Ectodermal cell (in vitro differentiated cells): ENCODE results near the gene PAF1.

Experiments
- H3K27ac ChIP-seq: 2 replicates; pipeline ENCODE4 v1.7.0; 2013; ENCODE audit warnings: mild to moderate bottlenecking, low read depth, low read length; ENCODE audit not compliant: insufficient read depth, poor library complexity, severe bottlenecking
- H3K27me3 ChIP-seq: 2 replicates; pipeline ENCODE4 v1.7.0; 2013; ENCODE audit warnings: mild to moderate bottlenecking, low read length; ENCODE audit not compliant: insufficient read depth, control insufficient read depth, poor library complexity, severe bottlenecking
- H3K36me3 ChIP-seq: one replicate; pipeline ENCODE4 v1.7.0; 2013; ENCODE audit warnings: low read length; ENCODE audit not compliant: control insufficient read depth, insufficient read depth
- H3K4me1 ChIP-seq: one replicate; pipeline ENCODE4 v1.7.0; 2013; ENCODE audit warnings: low read length; ENCODE audit not compliant: control insufficient read depth, insufficient read depth
- H3K4me3 ChIP-seq: 2 replicates; pipeline ENCODE4 v1.7.0; 2013; ENCODE audit warnings: low read depth, low read length, control low read depth; ENCODE audit not compliant: insufficient read depth
- H3K9me3 ChIP-seq: 2 replicates; pipeline ENCODE4 v1.7.0; 2013; ENCODE audit warnings: mild to moderate bottlenecking, low read length, moderate library complexity; ENCODE audit not compliant: control insufficient read depth
- WGBS, 2 experiments: methylation state at CpG; one replicate each; pipeline ENCODE4 v1.1.7; 2013; ENCODE audit warnings: missing lambda C conversion rate in 2 of 2; 5-methylcytosine and 5-hydroxymethylcytosine counted together

The PAF1 gene

GRCh38 chr19:39416152-39417120 lies 25.5 kb upstream of the PAF1 start:
- Histone ChIP-seq H3K9me3 (no peaks in the 10 kb centered on the region), H3K4me3 (no peak overlapping the region), H3K36me3 (peaks cover 32% of the 10 kb centered on the region), H3K27me3 (no peaks in the 10 kb centered on the region), H3K4me1 (peaks cover 18% of the 10 kb centered on the region), H3K27ac (no peak overlapping the region)
- WGBS, 2 experiments, result 85 to 89% methylated on average over 27 of the region's 27 CpGs

GRCh38 chr19:39415111-39416046 lies 24.5 kb upstream of the PAF1 start:
- 82% methylated on average over 35 of the region's 35 CpGs for WGBS, 2 experiments
- Histone ChIP-seq H3K4me3 (peak overlapping the region; percentile 91), H3K36me3 (peaks cover 22% of the 10 kb centered on the region), H3K27ac (no peak overlapping the region), H3K9me3 (no peaks in the 10 kb centered on the region), H3K27me3 (no peaks in the 10 kb centered on the region), H3K4me1 (peaks cover 29% of the 10 kb centered on the region)

- Histone ChIP-seq H3K27ac (peak overlapping the region; percentile 85), H3K4me1 (peaks cover 32% of the 10 kb centered on the region), H3K27me3 (no peaks in the 10 kb centered on the region), H3K9me3 (no peaks in the 10 kb centered on the region), H3K4me3 (peak overlapping the region; percentile 91), H3K36me3 (peaks cover 17% of the 10 kb centered on the region)
- WGBS, 2 experiments, result 21 to 22% methylated on average over 18 of the region's 18 CpGs
Observed at GRCh38 chr19:39413911-39414608, 23.2 kb upstream of the PAF1 start.

GRCh38 chr19:39413272-39413910 lies 22.5 kb upstream of the PAF1 start:
- H3K27me3 ChIP-seq, result no peaks in the 10 kb centered on the region
- H3K36me3 ChIP-seq, result peaks cover 10% of the 10 kb centered on the region
- H3K27ac ChIP-seq, result peak overlapping the region; percentile 85
- peaks cover 32% of the 10 kb centered on the region for H3K4me1 ChIP-seq
- peak overlapping the region; percentile 91 for H3K4me3 ChIP-seq
- H3K9me3 ChIP-seq, result no peaks in the 10 kb centered on the region
- WGBS, 2 experiments, result 0 to 1% methylated on average over 54 of the region's 54 CpGs

GRCh38 chr19:39412867-39413271 lies 22.0 kb upstream of the PAF1 start:
- Histone ChIP-seq H3K4me3 (peak overlapping the region; percentile 91), H3K36me3 (peaks cover 8% of the 10 kb centered on the region), H3K9me3 (no peaks in the 10 kb centered on the region), H3K4me1 (peaks cover 34% of the 10 kb centered on the region), H3K27me3 (peaks cover 2% of the 10 kb centered on the region), H3K27ac (peak overlapping the region; percentile 85)
- whole genome bisulfite sequencing, 2 experiments, result 0% methylated on average over 24 of the region's 24 CpGs

GRCh38 chr19:39412100-39412866 lies 21.4 kb upstream of the PAF1 start, which contains the start of gene PLEKHG2:
Gene PLEKHG2 (plus strand): TSS chr19:39412669. CDS start chr19:39414087, 1,418 bp downstream.
- Histone ChIP-seq H3K36me3 (peaks cover 8% of the 10 kb centered on the region), H3K27me3 (peaks cover 8% of the 10 kb centered on the region), H3K9me3 (no peaks in the 10 kb centered on the region), H3K4me1 (peaks cover 40% of the 10 kb centered on the region), H3K27ac (peak within 1 kb of the TSS; percentile 85), H3K4me3 (peak within 1 kb of the TSS; percentile 91)
- whole genome bisulfite sequencing, 2 experiments, result 0% methylated on average over 60 of the region's 60 CpGs

- Histone ChIP-seq H3K36me3 (peaks cover 8% of the 10 kb centered on the region), H3K9me3 (no peaks in the 10 kb centered on the region), H3K27me3 (peaks cover 13% of the 10 kb centered on the region), H3K4me1 (peaks cover 43% of the 10 kb centered on the region), H3K27ac (no peak overlapping the region), H3K4me3 (peak overlapping the region; percentile 43)
- WGBS, 2 experiments, result 4 to 5% methylated on average over 7 of the region's 7 CpGs
Observed at GRCh38 chr19:39411832-39412099, 20.9 kb upstream of the PAF1 start.

GRCh38 chr19:39411081-39411831 lies 20.4 kb upstream of the PAF1 start:
- peaks cover 13% of the 10 kb centered on the region for H3K27me3 ChIP-seq
- peaks cover 8% of the 10 kb centered on the region for H3K36me3 ChIP-seq
- no peak overlapping the region for H3K27ac ChIP-seq
- 48 to 52% methylated on average over 9 of the region's 9 CpGs for WGBS, 2 experiments
- H3K4me1 ChIP-seq, result peaks cover 43% of the 10 kb centered on the region
- no peak overlapping the region for H3K4me3 ChIP-seq
- no peaks in the 10 kb centered on the region for H3K9me3 ChIP-seq

GRCh38 chr19:39410831-39411080 lies 19.9 kb upstream of the PAF1 start:
- Histone ChIP-seq H3K27ac (no peak overlapping the region), H3K36me3 (peaks cover 8% of the 10 kb centered on the region), H3K27me3 (peaks cover 13% of the 10 kb centered on the region), H3K9me3 (no peaks in the 10 kb centered on the region), H3K4me1 (peaks cover 43% of the 10 kb centered on the region), H3K4me3 (no peak overlapping the region)
- 66 to 80% methylated on average over 1 of the region's 1 CpG for WGBS, 2 experiments
